Testis (tissue), 2 donors: ENCODE measurements around the gene NRXN3.

Source experiments
- CTCF ChIP-seq, 3 experiments: fragments of 450-650 bp in 2 of 3; fragments of 200-600 bp in 1 of 3; sonication (generic) in 1 of 3; IDR thresholded peaks; one replicate each; pipeline ENCODE4 v1.5.1; 2016 to 2019; ENCODE audit warnings: antibody characterized with exemption in 3 of 3, mild to moderate bottlenecking in 2 of 3, moderate library complexity in 1 of 3
- POLR2A ChIP-seq: fragments of 450-650 bp; IDR thresholded peaks from one replicate; pipeline ENCODE4 v1.6.1; 2017; ENCODE audit warnings: antibody characterized with exemption, mild to moderate bottlenecking, moderate library complexity

GRCh38 chr14:79177106-79177505, 1006.9 kb downstream of the NRXN3 start:
- TF ChIP-seq POLR2A (no peak), CTCF (IDR thresholded peaks at IDR 0.05) (no peak)
